WERI-Rb-1 (cell line): ENCODE results near the gene CPSF7.

ENCODE experiments used
- DNase-seq: peaks from one replicate; pipeline ENCODE4 v3.0.0-alpha.2; 2020
- H3K27ac ChIP-seq: fragments of 250-450 bp; sonication (Bioruptor Pico); 2 replicates; pipeline ENCODE4 v1.5.1; 2020; ENCODE audit warnings: mild to moderate bottlenecking, moderate library complexity
- H3K27me3 ChIP-seq: fragments of 250-450 bp; sonication (Bioruptor Pico); 2 replicates; pipeline ENCODE4 v1.5.1; 2021; ENCODE audit warnings: mild to moderate bottlenecking, low read depth, moderate library complexity; ENCODE audit not compliant: insufficient read depth, severe bottlenecking
- H3K36me3 ChIP-seq: fragments of 250-450 bp; sonication (Bioruptor Pico); 2 replicates; pipeline ENCODE4 v1.5.1; 2020; ENCODE audit warnings: mild to moderate bottlenecking, moderate library complexity
- H3K4me3 ChIP-seq: 2 replicates; pipeline ENCODE4 v1.5.1; 2011; ENCODE audit warnings: low read depth, mild to moderate bottlenecking, control low read depth, low read length
- H3K9me3 ChIP-seq: fragments of 250-450 bp; sonication (Bioruptor Pico); 2 replicates; pipeline ENCODE4 v1.5.1; 2021; ENCODE audit warnings: mild to moderate bottlenecking, moderate library complexity; ENCODE audit not compliant: severe bottlenecking
- TF ChIP-seq, protein P1 (sequence below): IDR thresholded peaks from 2 replicates; pipeline ENCODE4 v1.5.1; 2011; ENCODE audit warnings: low read depth, mild to moderate bottlenecking, control low read depth, inconsistent platforms, low read length

Gene CPSF7

DNA sequence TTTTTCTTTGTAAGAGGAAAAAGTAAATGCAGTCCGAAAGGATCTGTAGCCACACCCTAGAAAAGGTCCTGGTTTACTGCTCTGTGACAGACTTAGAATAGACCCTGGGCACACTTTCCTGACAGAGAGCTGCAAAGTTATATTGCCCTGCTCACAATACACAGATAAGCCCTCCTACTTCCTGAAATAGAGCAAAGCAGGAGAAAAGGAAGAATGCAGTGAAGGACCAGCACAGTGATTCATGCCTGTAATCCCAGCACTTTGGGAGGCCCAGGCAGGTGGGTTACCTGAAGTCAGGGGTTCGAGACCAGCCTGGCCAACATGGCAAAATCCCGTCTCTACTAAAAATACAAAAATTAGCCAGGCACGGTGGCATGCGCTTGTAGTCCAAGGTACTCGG lies 70.3 kb downstream of the CPSF7 start:
- Histone ChIP-seq H3K9me3 (no peaks in the 10 kb centered on the region), H3K36me3 (peaks cover 15% of the 10 kb centered on the region), H3K27me3 (no peaks in the 10 kb centered on the region), H3K4me3 (no peak overlapping the region), H3K27ac (no peak overlapping the region)
- TF ChIP-seq, protein P1, sequence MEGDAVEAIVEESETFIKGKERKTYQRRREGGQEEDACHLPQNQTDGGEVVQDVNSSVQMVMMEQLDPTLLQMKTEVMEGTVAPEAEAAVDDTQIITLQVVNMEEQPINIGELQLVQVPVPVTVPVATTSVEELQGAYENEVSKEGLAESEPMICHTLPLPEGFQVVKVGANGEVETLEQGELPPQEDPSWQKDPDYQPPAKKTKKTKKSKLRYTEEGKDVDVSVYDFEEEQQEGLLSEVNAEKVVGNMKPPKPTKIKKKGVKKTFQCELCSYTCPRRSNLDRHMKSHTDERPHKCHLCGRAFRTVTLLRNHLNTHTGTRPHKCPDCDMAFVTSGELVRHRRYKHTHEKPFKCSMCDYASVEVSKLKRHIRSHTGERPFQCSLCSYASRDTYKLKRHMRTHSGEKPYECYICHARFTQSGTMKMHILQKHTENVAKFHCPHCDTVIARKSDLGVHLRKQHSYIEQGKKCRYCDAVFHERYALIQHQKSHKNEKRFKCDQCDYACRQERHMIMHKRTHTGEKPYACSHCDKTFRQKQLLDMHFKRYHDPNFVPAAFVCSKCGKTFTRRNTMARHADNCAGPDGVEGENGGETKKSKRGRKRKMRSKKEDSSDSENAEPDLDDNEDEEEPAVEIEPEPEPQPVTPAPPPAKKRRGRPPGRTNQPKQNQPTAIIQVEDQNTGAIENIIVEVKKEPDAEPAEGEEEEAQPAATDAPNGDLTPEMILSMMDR = no peak
- DNase-seq = no peak

DNA sequence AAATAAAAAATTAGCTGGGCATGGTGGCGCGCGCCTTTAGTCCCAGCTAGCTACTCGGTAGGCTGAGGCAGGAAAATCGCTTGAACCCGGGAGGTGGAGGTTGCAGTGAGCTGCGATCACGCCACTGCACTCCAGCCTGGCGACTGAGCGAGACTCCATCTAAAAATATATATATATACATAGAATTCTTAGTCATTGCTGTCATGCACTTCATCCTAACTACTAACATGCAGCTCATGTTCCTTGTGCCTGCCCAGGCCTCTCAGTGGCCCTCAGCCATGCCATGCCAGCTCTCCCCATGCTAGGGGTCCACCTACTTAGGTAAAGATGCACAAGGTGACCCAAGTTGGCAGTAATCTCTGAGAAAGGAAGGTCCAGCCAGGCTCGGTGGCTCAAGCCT lies 71.2 kb downstream of the CPSF7 start:
- no peak overlapping the region for H3K4me3 ChIP-seq

DNA sequence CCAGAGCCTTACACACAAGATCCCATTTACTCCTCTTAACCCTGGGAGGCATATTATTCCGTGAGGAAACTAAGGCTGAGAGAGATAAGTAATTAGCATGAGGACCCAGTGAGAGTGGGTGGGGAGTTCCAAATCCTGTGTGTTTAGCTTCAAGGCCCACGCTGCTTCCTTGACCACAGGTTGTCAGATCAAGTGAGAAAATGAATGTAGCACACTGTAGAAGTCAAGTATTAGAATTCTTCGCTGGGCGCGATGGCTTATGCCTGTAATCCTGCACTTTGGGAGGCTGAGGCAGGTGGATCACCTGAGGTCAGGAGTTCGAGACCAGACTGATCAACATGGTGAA lies 71.9 kb downstream of the CPSF7 start:
- TF ChIP-seq, protein P1 = no peak
- no peak overlapping the region for H3K4me3 ChIP-seq
- H3K9me3 ChIP-seq = no peaks in the 10 kb centered on the region
- H3K27me3 ChIP-seq = no peaks in the 10 kb centered on the region
- H3K36me3 ChIP-seq = no peaks in the 10 kb centered on the region
- no peak overlapping the region for H3K27ac ChIP-seq
- no peak for DNase-seq

More for the DNA sequence above, 71.2 kb downstream of the CPSF7 start:
- DNase-seq = no peak
- Histone ChIP-seq H3K27ac (no peak overlapping the region), H3K27me3 (no peaks in the 10 kb centered on the region), H3K9me3 (no peaks in the 10 kb centered on the region), H3K36me3 (peaks cover 6% of the 10 kb centered on the region)
- TF ChIP-seq, protein P1 = no peak

DNA sequence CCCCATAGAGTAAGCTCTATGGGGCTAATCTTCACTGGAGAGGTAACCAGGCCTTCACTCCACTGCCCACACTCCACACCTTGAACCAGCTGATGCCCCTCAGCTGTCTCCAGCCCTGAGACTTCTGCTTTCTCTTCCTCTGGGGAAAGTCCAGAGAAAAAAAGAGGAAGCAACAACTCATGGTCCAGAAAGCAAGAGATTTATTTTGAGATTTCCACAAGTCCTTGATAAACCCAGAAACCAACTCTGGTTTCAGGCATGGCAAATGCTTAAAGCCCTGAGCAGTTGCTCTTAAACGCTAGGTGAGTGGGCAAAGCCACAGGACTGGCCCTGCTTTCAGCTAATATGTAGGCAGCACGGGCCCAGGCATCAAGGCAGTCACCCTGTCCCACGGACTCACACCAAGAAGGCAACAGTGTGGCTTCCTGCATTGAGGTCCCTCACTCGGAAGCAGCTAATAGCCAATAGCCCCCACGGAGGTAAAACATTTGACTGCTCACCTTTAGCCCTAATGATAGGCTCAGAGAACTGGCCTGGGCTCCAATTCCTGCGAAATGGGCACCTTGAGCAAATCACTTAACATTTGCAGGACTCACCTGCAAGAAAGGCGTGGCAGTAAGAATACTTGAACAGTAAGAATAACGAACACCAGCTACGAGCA lies 72.4 kb downstream of the CPSF7 start:
- DNase-seq = no peak
- TF ChIP-seq, protein P1 = no peak
- Histone ChIP-seq H3K4me3 (no peak overlapping the region), H3K9me3 (no peaks in the 10 kb centered on the region), H3K27ac (no peak overlapping the region), H3K27me3 (no peaks in the 10 kb centered on the region), H3K36me3 (no peaks in the 10 kb centered on the region)

DNA sequence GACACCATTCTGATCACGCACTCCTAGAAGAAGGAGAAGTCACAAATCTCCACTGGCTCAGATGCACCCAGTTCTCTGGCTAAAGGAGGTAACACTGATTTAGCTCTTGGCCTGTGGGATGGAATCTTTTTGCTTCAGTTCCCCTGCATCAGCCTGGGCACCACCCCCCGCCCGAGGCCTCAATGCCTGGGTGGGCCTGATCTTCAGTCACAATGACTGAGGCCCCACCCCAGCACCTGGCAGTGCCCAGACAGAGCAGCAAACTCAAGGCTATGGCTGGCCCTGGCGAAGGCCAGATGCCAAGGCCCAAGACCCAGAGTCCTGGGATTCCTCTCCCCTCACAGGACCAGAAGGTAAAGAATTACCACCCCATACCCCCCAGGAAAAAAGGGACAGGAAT lies 73.1 kb downstream of the CPSF7 start:
- H3K4me3 ChIP-seq = no peak overlapping the region
- H3K9me3 ChIP-seq = no peaks in the 10 kb centered on the region
- no peak overlapping the region for H3K27ac ChIP-seq
- TF ChIP-seq, protein P1 = no peak
- no peaks in the 10 kb centered on the region for H3K27me3 ChIP-seq
- no peak for DNase-seq
- no peaks in the 10 kb centered on the region for H3K36me3 ChIP-seq

DNA sequence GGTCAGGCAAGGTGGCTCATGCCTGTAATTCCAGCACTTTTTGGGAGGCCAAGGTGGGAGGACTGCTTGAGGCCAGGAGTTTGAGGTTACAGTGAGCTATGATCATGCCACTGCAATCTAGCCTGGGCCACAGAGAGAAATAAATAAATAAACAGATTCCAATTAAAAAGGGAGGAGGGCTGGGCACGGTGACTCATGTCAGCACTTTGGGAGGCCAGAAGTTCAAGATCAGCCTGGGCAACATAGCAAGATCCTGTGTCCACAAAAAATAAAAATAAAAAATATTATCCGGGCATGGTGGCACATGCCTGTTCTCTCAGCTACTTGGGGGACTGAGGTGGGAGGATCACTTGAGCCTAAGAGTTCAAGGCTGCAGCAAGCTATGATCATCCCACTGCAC lies 75.6 kb downstream of the CPSF7 start:
- Histone ChIP-seq H3K4me3 (no peak overlapping the region), H3K9me3 (no peaks in the 10 kb centered on the region), H3K27ac (no peak overlapping the region), H3K27me3 (no peaks in the 10 kb centered on the region), H3K36me3 (no peaks in the 10 kb centered on the region)
- TF ChIP-seq, protein P1 = no peak
- no peak for DNase-seq
